ENCODE data around the gene FPGS. TPM values are rescaled to one million over a fixed set of nuclear protein-coding genes. Genes with fewer than 3 reads are reported as not detected.

Gene FPGS
- total RNA-seq, 1 experiment from 2014 or later, result 81.7 TPM

- TF ChIP-seq ZNF138 (CRISPR knock-in tag; conservative IDR thresholded peaks at IDR 0.05), result no peak
- TF ChIP-seq, protein P1, sequence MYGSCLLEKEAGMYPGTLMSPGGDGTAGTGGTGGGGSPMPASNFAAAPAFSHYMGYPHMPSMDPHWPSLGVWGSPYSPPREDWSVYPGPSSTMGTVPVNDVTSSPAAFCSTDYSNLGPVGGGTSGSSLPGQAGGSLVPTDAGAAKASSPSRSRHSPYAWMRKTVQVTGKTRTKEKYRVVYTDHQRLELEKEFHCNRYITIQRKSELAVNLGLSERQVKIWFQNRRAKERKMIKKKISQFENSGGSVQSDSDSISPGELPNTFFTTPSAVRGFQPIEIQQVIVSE (CRISPR knock-in tag; IDR thresholded peaks at IDR 0.05; ENCODE audit: borderline replicate concordance), result no peak
- no peak for TF ChIP-seq ZNF121 (CRISPR knock-in tag; IDR thresholded peaks at IDR 0.05)
- TF ChIP-seq ZNF671 (CRISPR knock-in tag; IDR thresholded peaks at IDR 0.05), result no peak
- no peak for TF ChIP-seq ZNF317 (CRISPR knock-in tag; IDR thresholded peaks at IDR 0.05; ENCODE audit: borderline replicate concordance, low read depth)
These were observed 32.1 kb upstream of the FPGS start (continued) for GRCh38 chr9:127770583-127770904.

DNA sequence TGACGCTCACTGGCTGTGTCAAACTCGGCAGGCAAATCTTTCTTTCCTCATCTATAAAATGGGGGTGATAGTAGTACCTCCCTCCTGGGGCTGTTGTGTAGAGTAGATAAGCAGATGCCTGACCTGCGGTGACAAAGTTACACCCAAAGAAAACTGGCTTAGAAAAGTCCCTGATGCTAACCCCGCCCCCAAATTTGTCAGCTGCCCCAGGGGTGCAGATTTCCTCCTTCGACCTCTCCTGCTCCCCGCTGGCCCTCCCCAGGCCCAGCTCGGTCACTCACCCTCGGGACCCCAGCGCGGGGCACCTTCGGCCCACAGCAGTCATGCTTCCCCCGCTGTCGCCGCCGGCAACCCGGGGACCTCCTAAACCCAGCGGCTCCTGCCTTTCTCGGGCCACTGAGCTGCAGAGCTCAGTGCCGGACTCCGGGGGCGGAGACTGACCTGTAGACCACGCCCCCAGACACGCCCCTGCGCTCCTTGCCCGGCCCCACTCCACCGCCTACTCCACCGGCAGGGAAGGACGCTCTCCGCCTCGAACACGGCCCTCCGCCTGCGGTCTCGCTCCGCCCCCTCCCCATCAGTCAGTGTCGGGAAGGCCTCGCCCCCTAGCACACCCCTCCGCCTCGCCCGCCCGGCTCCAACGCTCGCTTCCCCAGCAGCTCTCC lies 31.6 kb upstream of the FPGS start:
- no peaks in the 10 kb centered on the region for H3K9me3 Mint-ChIP-seq
- CTCF ChIA-PET, result interaction anchor here (0.5 to 3.3 kb wide), 35 partner anchors 8 to 402 kb away, joined by 3 to 54 read pairs (median 4); partner anchors contain the start of genes CDK9, FPGS, ST6GALNAC4 and TOR2A
- peaks cover 11% of the 10 kb centered on the region for H3K27me3 Mint-ChIP-seq (ENCODE audit: low read depth)
- no peaks in the 10 kb centered on the region for H3K36me3 Mint-ChIP-seq
- DNase-seq (ENCODE audit: low spot score) (peak; percentile 100), ATAC-seq (peak; percentile 97)
- no peak overlapping the region for H3K27ac Mint-ChIP-seq
- POLR2A ChIA-PET, result interaction anchor here (0.6 to 2.1 kb wide), 10 partner anchors 10 to 146 kb away, joined by 3 to 12 read pairs (median 4); partner anchors contain the start of genes CDK9, ST6GALNAC4 and TOR2A
- H3K4me3 Mint-ChIP-seq, result peak overlapping the region; percentile 84
- H3K4me1 Mint-ChIP-seq, result peaks cover 32% of the 10 kb centered on the region
- TF ChIP-seq FOXK1 (CRISPR knock-in tag; IDR thresholded peaks at IDR 0.05), result peak; percentile 22; the same call in 1 of the 2 replicates
- no peak for TF ChIP-seq ATF3 (CRISPR knock-in tag; conservative IDR thresholded peaks at IDR 0.05)
- TF ChIP-seq, protein P2, sequence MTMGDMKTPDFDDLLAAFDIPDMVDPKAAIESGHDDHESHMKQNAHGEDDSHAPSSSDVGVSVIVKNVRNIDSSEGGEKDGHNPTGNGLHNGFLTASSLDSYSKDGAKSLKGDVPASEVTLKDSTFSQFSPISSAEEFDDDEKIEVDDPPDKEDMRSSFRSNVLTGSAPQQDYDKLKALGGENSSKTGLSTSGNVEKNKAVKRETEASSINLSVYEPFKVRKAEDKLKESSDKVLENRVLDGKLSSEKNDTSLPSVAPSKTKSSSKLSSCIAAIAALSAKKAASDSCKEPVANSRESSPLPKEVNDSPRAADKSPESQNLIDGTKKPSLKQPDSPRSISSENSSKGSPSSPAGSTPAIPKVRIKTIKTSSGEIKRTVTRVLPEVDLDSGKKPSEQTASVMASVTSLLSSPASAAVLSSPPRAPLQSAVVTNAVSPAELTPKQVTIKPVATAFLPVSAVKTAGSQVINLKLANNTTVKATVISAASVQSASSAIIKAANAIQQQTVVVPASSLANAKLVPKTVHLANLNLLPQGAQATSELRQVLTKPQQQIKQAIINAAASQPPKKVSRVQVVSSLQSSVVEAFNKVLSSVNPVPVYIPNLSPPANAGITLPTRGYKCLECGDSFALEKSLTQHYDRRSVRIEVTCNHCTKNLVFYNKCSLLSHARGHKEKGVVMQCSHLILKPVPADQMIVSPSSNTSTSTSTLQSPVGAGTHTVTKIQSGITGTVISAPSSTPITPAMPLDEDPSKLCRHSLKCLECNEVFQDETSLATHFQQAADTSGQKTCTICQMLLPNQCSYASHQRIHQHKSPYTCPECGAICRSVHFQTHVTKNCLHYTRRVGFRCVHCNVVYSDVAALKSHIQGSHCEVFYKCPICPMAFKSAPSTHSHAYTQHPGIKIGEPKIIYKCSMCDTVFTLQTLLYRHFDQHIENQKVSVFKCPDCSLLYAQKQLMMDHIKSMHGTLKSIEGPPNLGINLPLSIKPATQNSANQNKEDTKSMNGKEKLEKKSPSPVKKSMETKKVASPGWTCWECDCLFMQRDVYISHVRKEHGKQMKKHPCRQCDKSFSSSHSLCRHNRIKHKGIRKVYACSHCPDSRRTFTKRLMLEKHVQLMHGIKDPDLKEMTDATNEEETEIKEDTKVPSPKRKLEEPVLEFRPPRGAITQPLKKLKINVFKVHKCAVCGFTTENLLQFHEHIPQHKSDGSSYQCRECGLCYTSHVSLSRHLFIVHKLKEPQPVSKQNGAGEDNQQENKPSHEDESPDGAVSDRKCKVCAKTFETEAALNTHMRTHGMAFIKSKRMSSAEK (CRISPR knock-in tag; IDR thresholded peaks at IDR 0.05; ENCODE audit: borderline replicate concordance), result no peak
- peak; percentile 60; the same call in 1 of the 2 replicates for TF ChIP-seq MAX (CRISPR knock-in tag; IDR thresholded peaks at IDR 0.05)
- peak; percentile 96 for TF ChIP-seq SP1 (CRISPR knock-in tag; conservative IDR thresholded peaks at IDR 0.05)

GRCh38 chr9:127771570-127772189 lies 31.0 kb upstream of the FPGS start:
- Mint-ChIP-seq H3K36me3 (no peaks in the 10 kb centered on the region), H3K4me1 (peaks cover 39% of the 10 kb centered on the region), H3K27ac (peak overlapping the region; percentile 28; the same call in 1 of the 2 replicates), H3K4me3 (peak overlapping the region; percentile 84), H3K9me3 (no peaks in the 10 kb centered on the region), H3K27me3 (ENCODE audit: low read depth) (peaks cover 7% of the 10 kb centered on the region)
- TF ChIP-seq NR2C2 (CRISPR knock-in tag; IDR thresholded peaks at IDR 0.05) (no peak), E2F5 (CRISPR knock-in tag; IDR thresholded peaks at IDR 0.05) (peak; percentile 31; the same call in 1 of the 2 replicates)
- ChIA-PET CTCF (interaction anchor here (0.5 to 3.3 kb wide), 35 partner anchors 8 to 403 kb away, joined by 3 to 54 read pairs (median 4); partner anchors contain the start of genes CDK9, FPGS, ST6GALNAC4 and TOR2A), POLR2A (interaction anchor here (0.6 to 2.1 kb wide), 10 partner anchors 11 to 145 kb away, joined by 3 to 12 read pairs (median 4); partner anchors contain the start of genes CDK9, ST6GALNAC4 and TOR2A)
- DNase-seq (ENCODE audit: low spot score), result no peak
- no peak for ATAC-seq

Data from WTC11 (cell line).